Endothelial cell (in vitro differentiated cells): ENCODE measurements around the gene SLX1A. TPM values are rescaled to one million over a fixed set of nuclear protein-coding genes. Genes with fewer than 3 reads are reported as not detected.

ENCODE experiments used
- DNase-seq: peaks from one replicate; pipeline ENCODE4 v3.0.0; 2021; ENCODE audit warnings: low spot score
- H3K27ac Mint-ChIP-seq: one replicate; pipeline ENCODE4 v1.8.0; 2021; ENCODE audit warnings: mixed read lengths, inconsistent platforms; ENCODE audit not compliant: unreplicated experiment
- H3K27me3 Mint-ChIP-seq: one replicate; pipeline ENCODE4 v1.8.0; 2021; ENCODE audit warnings: mild to moderate bottlenecking, moderate library complexity, mixed read lengths, inconsistent platforms; ENCODE audit not compliant: unreplicated experiment
- H3K36me3 Mint-ChIP-seq: one replicate; pipeline ENCODE4 v1.8.0; 2021; ENCODE audit warnings: mild to moderate bottlenecking, low read depth, mixed read lengths, inconsistent platforms; ENCODE audit not compliant: unreplicated experiment
- H3K4me1 Mint-ChIP-seq: one replicate; pipeline ENCODE4 v1.8.0; 2021; ENCODE audit warnings: mild to moderate bottlenecking, mixed read lengths, inconsistent platforms; ENCODE audit not compliant: unreplicated experiment
- H3K4me3 Mint-ChIP-seq: one replicate; pipeline ENCODE4 v1.8.0; 2021; ENCODE audit warnings: mild to moderate bottlenecking, mixed read lengths, inconsistent platforms; ENCODE audit not compliant: unreplicated experiment
- H3K9me3 Mint-ChIP-seq: one replicate; pipeline ENCODE4 v1.8.0; 2021; ENCODE audit warnings: mixed read lengths, inconsistent platforms; ENCODE audit not compliant: unreplicated experiment
- total RNA-seq: library from RNA; stranded (reverse); fragmentation: NEBNext Ultra II Directional; extraction: Animal tissue kit (Norgen Biotek cat#: 25700); gene quantifications from one replicate; pipeline ENCODE4 v1.2.1, GENCODE V29; 2021; ENCODE audit not compliant: unreplicated experiment
- TF ChIP-seq, protein P1 (sequence below): fragments of 200-600 bp; sonication (generic); IDR thresholded peaks from one replicate; pipeline ENCODE4 v1.5.0; 2021; ENCODE audit warnings: antibody characterized with exemption; ENCODE audit not compliant: unreplicated experiment

Gene SLX1A
- total RNA-seq, 1 donor from 2014 or later = 61.0 TPM

- no peaks in the 10 kb centered on the region for H3K27me3 Mint-ChIP-seq
- no peak overlapping the region for H3K4me3 Mint-ChIP-seq
- H3K4me1 Mint-ChIP-seq = no peaks in the 10 kb centered on the region
- DNase-seq = no peak
- H3K27ac Mint-ChIP-seq = no peak overlapping the region
- H3K9me3 Mint-ChIP-seq = no peaks in the 10 kb centered on the region
- TF ChIP-seq, protein P1, sequence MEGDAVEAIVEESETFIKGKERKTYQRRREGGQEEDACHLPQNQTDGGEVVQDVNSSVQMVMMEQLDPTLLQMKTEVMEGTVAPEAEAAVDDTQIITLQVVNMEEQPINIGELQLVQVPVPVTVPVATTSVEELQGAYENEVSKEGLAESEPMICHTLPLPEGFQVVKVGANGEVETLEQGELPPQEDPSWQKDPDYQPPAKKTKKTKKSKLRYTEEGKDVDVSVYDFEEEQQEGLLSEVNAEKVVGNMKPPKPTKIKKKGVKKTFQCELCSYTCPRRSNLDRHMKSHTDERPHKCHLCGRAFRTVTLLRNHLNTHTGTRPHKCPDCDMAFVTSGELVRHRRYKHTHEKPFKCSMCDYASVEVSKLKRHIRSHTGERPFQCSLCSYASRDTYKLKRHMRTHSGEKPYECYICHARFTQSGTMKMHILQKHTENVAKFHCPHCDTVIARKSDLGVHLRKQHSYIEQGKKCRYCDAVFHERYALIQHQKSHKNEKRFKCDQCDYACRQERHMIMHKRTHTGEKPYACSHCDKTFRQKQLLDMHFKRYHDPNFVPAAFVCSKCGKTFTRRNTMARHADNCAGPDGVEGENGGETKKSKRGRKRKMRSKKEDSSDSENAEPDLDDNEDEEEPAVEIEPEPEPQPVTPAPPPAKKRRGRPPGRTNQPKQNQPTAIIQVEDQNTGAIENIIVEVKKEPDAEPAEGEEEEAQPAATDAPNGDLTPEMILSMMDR = no peak
- no peaks in the 10 kb centered on the region for H3K36me3 Mint-ChIP-seq
These were observed 44.3 kb upstream of the SLX1A start for GRCh38 chr16:30149250-30149930.

DNA sequence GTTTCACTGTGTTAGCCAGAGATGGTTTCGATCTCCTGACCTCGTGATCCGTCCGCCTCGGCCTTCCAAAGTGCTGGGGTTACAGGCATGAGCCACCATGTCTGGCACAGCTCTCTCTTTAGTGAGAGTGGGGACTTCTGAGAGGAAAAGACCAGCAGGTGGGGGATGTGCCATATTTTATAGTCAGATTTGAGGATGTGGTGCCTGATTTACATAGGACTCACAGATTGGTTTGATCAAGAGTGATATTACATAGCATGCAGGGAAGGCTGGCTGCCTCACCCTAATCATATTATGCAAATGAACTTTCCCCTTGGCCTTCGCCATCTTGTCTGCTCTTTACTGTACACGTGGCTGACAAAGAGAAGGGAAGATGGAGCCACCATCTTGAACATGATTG is 42.6 kb upstream of the SLX1A start:
- H3K36me3 Mint-ChIP-seq = no peaks in the 10 kb centered on the region
- TF ChIP-seq, protein P1 = no peak
- H3K27ac Mint-ChIP-seq = no peak overlapping the region
- H3K4me3 Mint-ChIP-seq = no peak overlapping the region
- H3K27me3 Mint-ChIP-seq = no peaks in the 10 kb centered on the region
- H3K9me3 Mint-ChIP-seq = no peaks in the 10 kb centered on the region
- no peak for DNase-seq
- H3K4me1 Mint-ChIP-seq = no peaks in the 10 kb centered on the region

GRCh38 chr16:30152517-30152916 is 41.2 kb upstream of the SLX1A start:
- no peak overlapping the region for H3K4me3 Mint-ChIP-seq
- no peak overlapping the region for H3K27ac Mint-ChIP-seq
- DNase-seq = no peak
- H3K36me3 Mint-ChIP-seq = no peaks in the 10 kb centered on the region
- H3K4me1 Mint-ChIP-seq = no peaks in the 10 kb centered on the region
- TF ChIP-seq, protein P1 = no peak
- H3K27me3 Mint-ChIP-seq = no peaks in the 10 kb centered on the region
- no peaks in the 10 kb centered on the region for H3K9me3 Mint-ChIP-seq

GRCh38 chr16:30155188-30155587 is 38.5 kb upstream of the SLX1A start:
- no peak overlapping the region for H3K27ac Mint-ChIP-seq
- no peaks in the 10 kb centered on the region for H3K4me1 Mint-ChIP-seq
- H3K27me3 Mint-ChIP-seq = no peaks in the 10 kb centered on the region
- H3K9me3 Mint-ChIP-seq = no peaks in the 10 kb centered on the region
- no peak for DNase-seq
- H3K4me3 Mint-ChIP-seq = no peak overlapping the region
- H3K36me3 Mint-ChIP-seq = peaks cover 3% of the 10 kb centered on the region
- TF ChIP-seq, protein P1 = no peak

GRCh38 chr16:30157214-30157613 is 36.5 kb upstream of the SLX1A start:
- Mint-ChIP-seq H3K27ac (no peak overlapping the region), H3K27me3 (no peaks in the 10 kb centered on the region), H3K36me3 (peaks cover 3% of the 10 kb centered on the region), H3K4me1 (no peaks in the 10 kb centered on the region), H3K9me3 (no peaks in the 10 kb centered on the region), H3K4me3 (no peak overlapping the region)
- DNase-seq = no peak
- TF ChIP-seq, protein P1 = no peak
